Eye (tissue), 1 donor: ENCODE data around the gene DAB2.

ENCODE experiments used
- DNase-seq: peaks from one replicate; pipeline ENCODE4 v3.0.0-alpha.2; 2015

Gene DAB2

DNA sequence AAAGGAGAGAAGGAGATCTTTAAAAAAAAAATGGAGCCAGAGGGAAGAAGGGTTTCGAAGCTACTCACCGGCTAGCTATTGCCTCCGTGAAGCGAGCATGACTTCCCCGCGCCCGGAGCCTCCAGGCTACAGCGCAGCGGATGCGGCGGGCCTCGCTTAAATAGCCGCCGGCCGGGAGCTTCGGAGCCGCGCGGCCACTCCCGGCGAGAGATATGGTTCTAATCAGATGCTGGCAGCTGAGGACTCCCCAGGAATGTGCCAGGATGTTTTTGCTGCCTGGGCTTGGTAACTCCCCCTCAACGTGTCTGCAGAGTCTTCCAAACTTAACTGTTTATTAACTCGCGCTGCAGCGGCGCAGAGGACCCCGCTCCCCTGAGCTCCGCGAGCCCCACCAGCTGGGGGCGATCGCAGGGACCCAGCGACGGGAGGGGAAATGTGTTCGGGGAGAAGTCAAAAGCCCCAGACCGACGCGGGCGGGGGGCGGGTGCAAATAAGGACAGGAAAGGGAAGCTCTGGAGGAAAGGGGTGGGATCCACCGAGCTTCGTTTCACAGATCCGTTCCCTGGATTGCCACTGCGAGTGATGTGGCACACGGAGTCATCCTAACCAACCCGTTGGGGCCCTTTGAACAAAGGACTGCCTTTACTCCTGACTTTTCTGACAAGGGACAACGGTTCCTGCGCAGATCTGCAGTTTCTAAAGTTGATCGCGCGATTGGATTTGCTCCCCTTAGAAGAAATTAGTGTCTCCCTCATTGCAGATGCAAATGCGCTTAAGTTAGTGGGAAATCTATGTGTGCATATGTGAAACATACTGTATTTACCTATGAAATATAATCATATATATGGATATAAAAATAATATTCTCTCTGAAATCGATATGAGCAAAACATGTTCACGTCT lies at the start of gene DAB2:
Gene DAB2 (minus strand): TSS at position 245 of the 902 bp plus-strand sequence. CDS start 30,660 bp downstream, outside the sequence.
- peak; percentile 93 for DNase-seq

DNA sequence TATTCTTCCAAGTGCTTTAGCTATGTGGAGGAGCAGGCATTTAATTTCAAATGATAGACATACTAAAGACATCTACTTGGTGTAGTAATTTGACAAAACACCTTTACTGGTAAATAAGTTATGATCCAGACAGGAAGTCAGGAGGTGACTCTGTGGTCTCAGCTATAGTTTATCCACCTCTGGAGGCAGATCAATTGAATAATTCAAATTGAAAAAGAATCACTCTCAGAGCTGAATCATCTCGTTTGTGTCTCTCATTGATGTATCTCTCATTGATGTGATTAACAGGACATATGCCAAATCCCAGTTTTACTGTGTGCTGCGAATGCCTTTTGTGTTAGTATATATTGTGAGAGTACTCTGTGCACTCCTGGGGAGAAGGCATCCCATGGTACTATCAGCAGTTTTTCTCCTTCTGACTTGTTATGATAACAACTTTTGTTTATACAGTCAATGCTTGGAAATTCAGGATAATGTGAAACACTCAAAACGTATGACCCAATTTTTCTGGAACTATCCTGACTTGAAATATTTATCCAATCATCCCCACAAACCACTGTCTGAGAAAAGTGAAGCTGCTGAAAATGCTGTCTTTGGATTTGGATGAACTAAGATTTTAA lies 48.5 kb upstream of the DAB2 start:
- DNase-seq: no peak

DNA sequence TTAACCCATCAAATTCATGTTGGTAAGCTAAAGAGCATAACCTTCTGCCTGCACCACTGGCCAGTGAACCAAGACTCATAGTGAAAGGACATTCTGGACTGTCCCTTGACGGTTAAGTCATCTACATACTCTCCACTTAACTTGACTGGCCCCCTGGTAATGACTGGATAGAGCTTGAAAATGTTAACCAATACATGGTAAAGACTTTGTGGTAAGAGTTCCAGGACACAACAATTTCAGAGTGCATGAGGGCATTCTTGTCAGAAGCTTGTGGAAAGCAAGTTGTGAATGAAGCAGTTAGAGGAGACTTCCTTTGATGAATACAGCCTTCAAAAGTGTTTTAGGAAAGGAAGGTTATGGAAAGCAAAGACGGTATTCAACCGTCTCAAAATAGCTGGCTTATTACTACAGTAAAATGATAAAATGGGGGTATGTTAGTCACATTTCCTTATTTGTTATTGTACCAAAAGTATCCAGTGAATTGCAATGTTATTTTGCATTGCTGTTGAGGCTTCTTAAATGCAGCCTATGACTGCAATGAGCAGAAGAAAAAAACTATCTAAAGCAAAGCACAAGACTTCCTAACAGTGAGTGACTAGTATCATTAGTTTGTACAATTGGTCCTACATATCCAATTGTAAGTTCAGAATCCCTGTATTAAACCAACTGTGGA lies 47.2 kb upstream of the DAB2 start:
- no peak for DNase-seq

DNA sequence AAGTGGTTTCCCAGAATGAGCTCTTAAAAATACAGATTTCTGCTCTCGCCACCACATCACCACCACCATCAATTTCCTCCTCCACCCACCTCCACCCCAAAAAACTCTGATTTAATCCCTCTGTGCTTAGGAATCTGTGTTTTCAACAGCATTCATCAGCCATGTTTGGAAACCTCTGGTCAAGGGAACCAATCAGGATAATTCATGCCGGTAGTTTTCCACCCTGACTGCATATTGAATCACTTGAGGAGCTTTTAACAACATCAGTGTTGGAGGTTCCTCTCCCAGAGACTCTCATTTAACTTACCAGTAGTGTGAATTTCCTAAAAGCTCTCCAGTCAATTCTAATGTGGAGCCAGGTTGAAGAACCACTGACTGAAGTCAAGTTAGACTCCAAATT lies 46.0 kb upstream of the DAB2 start:
- no peak for DNase-seq

DNA sequence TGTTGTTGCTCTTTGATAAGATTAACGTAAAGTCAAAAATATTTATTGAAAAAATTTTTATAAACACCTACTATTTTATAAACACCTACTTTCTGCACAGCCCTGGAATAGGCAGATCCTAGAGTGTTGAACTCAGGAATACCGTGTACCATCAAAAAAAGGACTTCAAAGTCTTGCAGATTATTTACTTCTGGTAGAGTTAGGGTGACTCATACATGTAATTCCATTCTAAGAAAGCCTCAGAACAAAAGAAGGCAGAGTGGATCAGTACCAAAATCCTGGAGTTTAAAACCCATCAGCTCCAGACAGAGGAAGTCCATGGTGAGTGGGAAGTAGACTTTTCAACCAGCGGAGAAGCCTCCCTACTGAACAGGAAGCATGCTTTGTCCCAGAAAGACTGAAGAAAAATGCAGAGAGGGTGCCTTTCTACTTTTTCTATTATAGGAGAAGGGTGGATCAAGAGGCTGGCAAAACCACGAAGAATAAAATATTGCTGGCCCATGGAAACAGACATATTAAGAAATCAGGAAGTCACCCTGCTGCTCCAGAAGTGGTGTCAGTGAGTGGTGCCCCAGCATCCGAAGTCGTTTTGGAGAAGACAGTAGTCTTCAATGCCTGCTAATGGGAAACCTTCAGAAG lies 45.1 kb upstream of the DAB2 start:
- no peak for DNase-seq

DNA sequence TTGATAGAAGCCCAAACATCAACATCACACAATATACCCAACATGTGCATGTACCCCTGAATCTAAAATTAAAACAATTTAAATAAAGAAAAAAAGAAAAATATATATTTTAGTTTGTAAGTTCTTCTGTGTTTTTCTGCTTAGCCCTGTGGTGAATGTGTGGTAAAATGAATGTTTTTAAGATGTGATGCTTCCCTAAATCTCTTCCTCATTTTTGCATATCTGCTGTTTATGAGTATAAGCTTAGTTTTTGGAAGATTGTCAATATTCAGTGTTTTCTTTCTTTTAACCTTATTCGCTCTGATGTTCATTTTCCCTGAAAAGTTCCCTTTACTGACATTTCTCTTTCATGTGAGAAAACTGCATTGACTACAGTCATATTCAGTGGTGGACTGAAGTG lies 44.4 kb upstream of the DAB2 start:
- no peak for DNase-seq

DNA sequence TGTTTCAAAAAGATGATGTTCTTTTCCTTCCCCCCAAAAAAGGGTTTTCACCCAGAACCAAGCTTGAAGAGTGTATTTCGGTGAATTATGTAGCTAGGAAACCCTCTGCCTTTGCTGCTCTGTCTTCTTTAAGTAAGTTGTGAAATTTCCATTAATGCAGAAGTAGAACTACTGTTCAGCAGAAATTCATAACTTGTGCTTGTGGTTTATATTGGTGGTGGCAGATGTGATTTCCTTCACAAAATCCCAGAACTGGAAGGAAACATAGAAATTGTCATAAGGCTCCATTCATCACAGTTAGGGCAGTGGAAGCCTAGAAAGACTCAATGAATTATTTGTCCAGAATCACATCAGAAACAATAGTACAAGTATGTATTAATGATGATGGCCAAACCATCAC lies 42.1 kb upstream of the DAB2 start:
- no peak for DNase-seq

DNA sequence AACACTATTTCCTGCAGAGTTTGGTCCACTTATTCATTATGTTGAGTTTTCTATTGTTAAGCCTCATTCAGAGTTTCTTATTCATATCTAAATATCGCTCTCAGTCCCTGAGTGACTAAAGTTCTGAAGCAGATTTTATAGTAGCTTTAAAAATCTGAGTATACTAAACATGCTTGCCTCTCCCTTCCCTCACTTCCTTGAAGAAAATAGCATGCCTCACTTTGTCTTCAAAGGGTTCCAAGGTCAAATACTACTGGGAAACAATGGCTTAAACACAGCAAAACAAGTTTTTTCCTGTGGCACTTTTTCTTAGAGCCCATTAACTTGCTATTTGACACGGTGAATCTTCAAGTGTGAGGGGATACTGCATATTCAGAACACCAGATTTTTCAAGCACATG lies 41.1 kb upstream of the DAB2 start:
- DNase-seq: no peak

DNA sequence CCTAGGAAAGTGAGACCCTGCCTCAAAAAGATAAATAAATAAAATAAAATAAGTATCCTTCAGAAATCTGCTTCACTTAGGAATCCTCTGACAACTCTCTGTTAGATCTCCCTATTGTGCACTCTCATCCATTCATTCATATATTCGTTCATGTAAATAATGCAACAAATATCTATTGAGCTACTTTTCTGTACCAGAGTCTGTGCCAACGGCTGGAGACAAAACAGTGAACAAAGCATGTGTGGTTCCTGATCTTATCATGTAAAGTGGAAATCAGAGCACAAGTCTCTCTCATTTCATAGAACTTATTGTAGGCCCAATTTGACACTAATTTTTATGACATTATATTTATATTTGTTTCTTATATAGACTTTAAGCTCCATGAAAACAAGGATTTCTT lies 40.3 kb upstream of the DAB2 start:
- DNase-seq: no peak

DNA sequence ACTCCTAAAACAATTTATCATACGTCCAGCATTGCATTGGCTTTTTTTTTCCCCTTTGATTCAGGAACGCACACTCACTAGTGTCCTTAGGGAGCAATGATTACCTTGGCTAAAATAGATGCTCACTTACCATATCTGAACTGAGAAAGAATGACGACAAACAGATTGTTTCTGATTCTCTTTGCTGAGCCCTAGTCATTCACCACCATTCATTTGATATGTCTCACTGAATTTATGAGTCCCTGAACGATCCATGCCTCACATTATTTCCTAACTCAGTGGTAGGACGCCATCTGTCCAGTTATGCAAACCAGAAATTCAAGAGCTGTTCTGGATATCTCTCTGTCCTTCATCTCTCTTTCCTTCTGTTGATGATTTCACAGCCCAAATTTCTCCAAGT lies 39.3 kb upstream of the DAB2 start:
- no peak for DNase-seq

DNA sequence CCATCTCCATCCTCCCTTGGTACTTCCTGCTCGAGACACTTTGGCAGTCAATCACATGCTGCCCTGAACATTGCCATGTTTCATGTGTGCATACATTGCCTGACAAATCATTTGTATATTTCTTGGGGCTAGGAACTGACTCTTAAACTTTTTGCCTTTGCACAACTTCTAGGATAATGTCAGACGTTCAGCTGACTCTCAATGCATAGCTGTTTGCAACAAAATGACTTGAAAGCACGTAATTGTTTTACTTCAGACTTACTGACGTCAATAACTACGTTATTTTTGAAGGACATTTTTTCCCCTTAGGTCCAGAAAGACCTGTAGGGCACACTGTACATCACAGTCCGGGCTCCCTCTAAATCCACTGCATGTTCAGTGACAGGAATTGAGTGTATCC lies 37.4 kb upstream of the DAB2 start:
- no peak for DNase-seq

DNA sequence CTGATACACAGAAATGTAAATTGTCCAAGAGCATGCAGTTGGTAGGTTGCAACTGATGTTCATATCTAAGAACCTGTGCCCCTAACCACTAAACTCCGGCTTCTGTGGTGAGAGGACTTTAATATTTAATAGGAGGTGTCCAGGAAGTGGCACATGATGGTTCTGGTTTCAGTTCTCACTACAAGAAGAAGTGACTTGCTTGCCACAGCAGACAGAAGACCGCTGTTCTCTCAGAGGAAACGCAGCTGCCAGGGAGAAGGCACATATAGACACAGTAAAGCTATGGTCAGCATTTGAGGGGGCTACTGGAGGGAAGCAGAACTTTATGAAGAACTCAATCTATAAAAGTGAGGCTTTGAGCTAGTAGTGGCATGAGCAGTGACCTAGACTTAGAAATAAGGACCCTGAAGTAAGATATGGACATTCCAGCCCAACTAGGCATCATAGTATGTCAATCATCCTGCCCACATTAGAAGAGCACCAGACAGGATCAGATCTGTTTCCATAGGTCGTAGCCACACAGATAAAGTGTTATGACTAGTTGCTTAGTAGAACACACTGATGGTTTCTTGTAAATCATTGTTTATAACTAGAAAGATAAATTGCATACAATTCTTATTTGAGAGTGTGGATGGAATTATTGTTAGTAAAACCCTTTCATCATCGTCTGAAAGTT lies 36.4 kb upstream of the DAB2 start:
- no peak for DNase-seq

DNA sequence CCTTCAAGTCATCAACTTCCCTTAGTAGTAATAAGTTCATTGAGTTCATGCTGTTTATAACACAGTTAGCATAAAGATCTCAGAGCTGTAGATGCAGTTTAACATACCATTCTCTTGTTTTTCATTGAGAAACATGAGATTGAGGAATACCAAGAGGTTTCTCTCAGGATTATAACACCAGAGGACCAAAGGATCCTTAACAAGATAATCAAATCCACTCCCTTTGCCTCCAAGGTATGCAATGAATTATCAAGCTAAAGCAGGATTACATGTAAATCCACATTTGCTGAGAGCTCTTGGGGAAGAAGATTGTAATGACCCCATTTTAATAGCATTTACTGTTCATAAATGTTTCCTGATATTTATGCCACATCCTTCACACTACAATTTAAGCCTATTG lies 35.1 kb upstream of the DAB2 start:
- DNase-seq: no peak

DNA sequence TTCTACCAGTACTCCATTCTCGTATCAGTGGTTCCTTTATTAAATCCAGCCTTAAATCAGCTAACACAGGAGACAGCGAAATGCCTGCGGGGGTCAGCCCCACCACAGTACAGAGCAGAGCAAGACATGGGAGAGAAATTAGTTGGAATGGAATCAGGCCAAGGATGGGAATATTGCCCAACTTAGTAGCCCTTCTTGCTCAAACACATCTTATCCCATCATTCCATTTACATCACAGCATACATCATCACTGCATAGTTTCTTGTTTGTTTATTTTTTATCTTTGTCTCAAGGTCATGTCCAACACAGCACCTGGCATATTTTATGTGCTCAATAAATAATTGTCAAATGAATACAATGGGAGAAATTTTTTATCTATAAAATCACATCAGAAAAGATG lies 34.3 kb upstream of the DAB2 start:
- no peak for DNase-seq

DNA sequence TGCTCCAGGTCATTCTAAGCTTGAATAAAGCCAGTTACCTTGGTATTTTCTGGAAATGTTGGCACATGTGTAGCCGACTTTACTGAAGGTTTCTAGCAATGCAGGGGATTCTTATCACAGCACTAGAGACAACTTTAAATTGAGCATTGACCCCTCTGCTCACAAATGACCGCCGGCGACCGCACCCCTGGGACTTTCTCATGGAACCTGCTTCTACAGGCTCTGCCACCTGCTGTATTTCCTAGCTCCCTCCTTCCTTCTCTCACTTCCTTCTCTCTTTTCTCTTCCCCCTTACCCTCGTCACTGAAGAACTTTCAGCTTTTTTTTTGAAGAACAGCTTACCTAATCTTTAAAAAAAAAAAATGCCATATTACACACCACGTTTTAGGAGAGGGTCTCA lies 30.9 kb upstream of the DAB2 start:
- DNase-seq: no peak

DNA sequence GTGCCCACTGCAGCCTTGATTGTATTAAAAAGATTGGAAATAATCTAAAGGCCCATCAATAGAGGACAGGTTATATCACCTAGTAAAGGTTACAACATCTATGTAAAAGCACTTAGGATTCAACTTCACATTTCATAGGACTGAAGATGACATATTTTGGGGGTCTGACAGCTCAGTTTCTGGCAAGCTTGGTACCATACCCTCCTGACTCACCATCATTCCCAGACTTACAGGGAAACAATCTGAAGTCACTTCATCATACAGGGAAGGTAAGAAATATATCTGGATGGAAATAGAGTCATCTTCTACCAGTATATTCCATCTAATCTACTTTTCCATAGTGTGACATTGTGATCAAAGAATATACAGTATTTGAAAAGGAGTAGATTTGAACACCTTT lies 28.8 kb upstream of the DAB2 start:
- DNase-seq: no peak

DNA sequence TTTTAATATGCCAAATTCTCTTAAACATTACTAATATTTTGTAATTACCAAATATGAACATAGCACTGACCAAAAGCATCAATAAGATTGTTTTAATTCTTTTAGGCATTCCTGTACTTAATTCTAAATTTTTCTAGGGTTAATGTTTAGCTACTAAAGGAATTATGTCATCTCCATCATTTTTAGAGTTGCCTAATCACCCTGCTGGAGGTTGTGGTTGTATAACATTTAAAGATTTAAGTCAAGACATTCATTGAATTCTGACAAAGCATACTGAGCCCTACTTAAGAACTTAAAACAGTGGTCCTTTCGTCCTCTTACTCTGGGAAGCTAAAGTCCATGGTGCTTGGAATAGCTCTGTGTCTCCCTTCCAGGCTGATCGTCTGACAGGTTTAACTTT lies 28.1 kb upstream of the DAB2 start:
- DNase-seq: no peak

DNA sequence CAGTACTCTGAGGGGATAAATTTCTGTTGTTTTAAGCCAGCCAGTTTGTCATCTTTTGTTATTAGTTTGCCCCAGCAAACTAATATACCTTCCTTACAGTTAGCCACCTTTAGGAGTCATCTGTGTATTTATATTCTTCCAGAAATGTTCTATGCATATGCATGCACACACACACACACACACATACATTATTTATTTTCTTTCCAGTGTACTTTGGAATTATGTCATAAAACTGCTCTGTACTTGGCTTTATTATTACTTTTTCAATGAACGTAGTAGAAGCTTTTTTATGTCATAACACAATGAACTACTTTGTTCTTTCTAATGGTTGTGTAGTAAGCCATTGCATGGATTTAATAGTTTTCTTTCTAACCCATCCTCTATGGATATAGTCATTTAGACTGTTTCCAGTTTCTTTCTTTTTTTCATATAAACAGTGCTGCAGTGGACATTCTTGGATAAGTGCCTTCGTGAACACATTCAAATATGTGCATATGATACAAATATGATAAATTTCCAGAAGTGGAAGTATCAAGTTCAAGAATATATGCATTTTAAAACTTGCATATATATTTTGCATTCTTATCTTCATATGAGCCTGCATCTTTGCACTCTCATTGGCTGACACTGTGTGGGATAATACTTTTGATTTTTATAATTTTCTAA lies 26.6 kb upstream of the DAB2 start:
- no peak for DNase-seq

DNA sequence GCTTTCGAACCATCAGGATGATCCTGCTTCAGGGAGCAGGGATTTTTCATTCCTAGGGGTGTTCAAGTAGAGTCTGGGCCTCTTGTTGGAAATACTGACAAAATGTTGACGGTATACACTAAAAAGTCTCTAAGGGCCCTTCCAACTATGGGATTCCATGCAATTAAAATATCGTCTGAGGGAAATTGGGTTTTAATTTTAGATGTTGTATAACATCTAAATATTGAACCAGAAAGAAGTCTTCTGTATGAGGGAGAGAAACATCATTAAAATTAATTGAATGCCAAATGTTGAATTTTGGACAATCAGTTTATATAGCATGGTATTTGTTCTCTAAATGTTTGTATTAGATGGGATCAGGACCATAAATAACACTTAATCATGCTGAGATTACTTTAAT lies 25.7 kb upstream of the DAB2 start:
- DNase-seq: no peak

DNA sequence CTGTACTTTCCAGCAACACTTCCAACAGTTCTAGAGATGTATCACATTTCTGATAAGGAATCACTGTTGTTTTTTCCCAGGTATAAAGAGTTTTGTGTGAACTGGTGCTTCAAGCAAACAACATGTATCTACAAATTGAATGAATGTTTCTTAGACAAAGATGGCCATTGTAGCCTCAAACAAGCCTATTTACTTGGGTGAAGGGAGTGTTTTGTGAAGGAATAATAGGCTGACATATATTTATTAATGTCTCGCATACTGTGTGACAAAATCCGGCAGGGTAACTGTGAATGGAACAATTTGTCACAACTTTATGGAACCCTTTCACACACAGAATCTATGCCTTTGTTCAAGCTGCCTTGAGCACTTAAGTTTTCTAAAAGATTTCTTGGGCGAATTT lies 24.8 kb upstream of the DAB2 start:
- no peak for DNase-seq

DNA sequence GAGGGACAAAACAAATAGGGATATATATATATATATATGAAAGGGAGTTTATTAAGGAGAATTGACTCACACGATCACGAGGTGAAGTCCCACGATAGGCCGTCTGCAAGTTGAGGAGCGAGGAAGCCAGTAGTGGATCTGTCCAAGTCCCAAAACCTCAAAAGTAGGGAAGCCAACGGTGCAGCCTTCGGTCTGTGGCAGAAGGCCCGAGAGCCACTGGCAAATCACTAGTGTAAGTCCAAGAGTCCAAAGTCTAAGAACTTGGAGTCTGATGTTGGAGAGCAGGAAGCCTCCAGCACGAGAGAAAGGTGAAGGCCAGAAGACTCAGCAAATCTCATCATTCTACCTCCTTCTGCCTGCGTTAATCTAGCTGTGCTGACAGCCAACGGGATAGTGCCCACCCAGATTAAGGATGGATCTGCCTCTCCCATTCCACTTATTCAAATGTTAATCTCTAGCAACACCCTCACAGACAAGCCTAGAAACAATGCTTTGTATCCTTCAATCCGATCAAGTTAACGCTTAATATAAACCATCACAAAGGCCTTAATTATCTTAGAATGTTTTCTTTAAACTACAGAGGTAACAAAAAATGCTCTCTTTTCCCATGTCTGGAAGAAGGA lies 23.8 kb upstream of the DAB2 start:
- no peak for DNase-seq

DNA sequence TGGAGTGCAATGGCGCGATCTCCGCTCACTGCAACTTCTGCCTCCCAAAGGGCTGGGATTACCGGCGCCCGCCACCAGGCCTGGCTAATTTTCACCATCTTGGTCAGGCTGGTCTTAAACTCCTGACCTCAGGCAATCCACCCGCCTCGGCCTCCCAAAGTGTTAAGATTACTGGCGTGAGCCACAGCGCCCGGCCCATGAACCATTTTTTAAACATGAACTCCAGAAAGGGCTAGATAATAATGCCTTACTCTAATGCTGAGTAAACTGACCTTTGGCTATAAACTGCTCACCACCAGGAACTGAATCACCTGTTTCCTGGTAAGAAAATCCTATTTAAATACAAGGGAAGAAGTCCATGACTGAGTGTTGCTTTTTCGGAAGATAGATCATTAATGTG lies 23.2 kb upstream of the DAB2 start:
- DNase-seq: no peak
